Activated CD8-positive, alpha-beta memory T cell treated with anti-CD3 and anti-CD28 coated beads for 1 hour (primary cell): ENCODE measurements around the gene NTM.

Experiments used
- DNase-seq, 2 donors: peaks; one replicate each; pipeline ENCODE4 v3.0.0-alpha.2; 2020; ENCODE audit warnings: low read depth in 1 of 2; ENCODE audit errors: extremely low read depth in 1 of 2

The NTM gene

GRCh38 chr11:131875611-131876010, 505.2 kb downstream of the NTM start:
- no peak for DNase-seq

- DNase-seq: no peak
Observed at GRCh38 chr11:131877246-131877942, 507.0 kb downstream of the NTM start.

GRCh38 chr11:131880316-131880715, 509.9 kb downstream of the NTM start:
- no peak for DNase-seq

GRCh38 chr11:131880976-131881375, 510.6 kb downstream of the NTM start:
- DNase-seq: no peak

GRCh38 chr11:131883332-131883731, 512.9 kb downstream of the NTM start:
- no peak for DNase-seq

GRCh38 chr11:131884461-131885073, 514.2 kb downstream of the NTM start:
- DNase-seq: no peak

GRCh38 chr11:131885431-131885830, 515.0 kb downstream of the NTM start:
- DNase-seq: no peak

GRCh38 chr11:131886201-131886600, 515.8 kb downstream of the NTM start:
- no peak for DNase-seq

- DNase-seq: no peak
Observed at GRCh38 chr11:131888230-131888855, 517.9 kb downstream of the NTM start.

GRCh38 chr11:131889146-131889577, 518.7 kb downstream of the NTM start:
- no peak for DNase-seq

- no peak for DNase-seq
Observed at GRCh38 chr11:131889760-131890581, 519.6 kb downstream of the NTM start.

GRCh38 chr11:131893103-131893890, 522.9 kb downstream of the NTM start:
- no peak for DNase-seq

GRCh38 chr11:131893988-131894387, 523.6 kb downstream of the NTM start:
- no peak for DNase-seq

GRCh38 chr11:131894615-131895544, 524.5 kb downstream of the NTM start:
- DNase-seq: no peak

- DNase-seq: no peak
Observed at GRCh38 chr11:131895865-131896264, 525.5 kb downstream of the NTM start.

GRCh38 chr11:131896978-131897615, 526.7 kb downstream of the NTM start:
- DNase-seq: no peak

GRCh38 chr11:131897956-131898355, 527.5 kb downstream of the NTM start:
- no peak for DNase-seq

GRCh38 chr11:131898949-131899348, 528.5 kb downstream of the NTM start:
- DNase-seq: no peak
